NCI-H526 treated with DMSO at 0.1 percent for 48 hours (cell line): ENCODE measurements around the gene CYP26C1.
"Not testable (repeated sequence)": the region's sequence is repeated elsewhere in the genome, so short reads cannot be mapped to it uniquely, and the experiment has no call there.

ENCODE experiments used
- DNase-seq: peaks from one replicate; lab custom pipeline; 2025; lab: John Stamatoyannopoulos, UW

The CYP26C1 gene

GRCh38 chr10:93079663-93080349 is 19.2 kb downstream of the CYP26C1 start:
- DNase-seq, result no peak

GRCh38 chr10:93080350-93081046 is 19.9 kb downstream of the CYP26C1 start:
- no peak for DNase-seq

GRCh38 chr10:93081318-93081717 is 20.7 kb downstream of the CYP26C1 start:
- DNase-seq, result no peak

- no peak for DNase-seq
These were observed 21.2 kb downstream of the CYP26C1 start for GRCh38 chr10:93081834-93082233.

GRCh38 chr10:93083743-93084539 is 23.3 kb downstream of the CYP26C1 start:
- DNase-seq, result no peak

GRCh38 chr10:93085272-93085859 is 24.8 kb downstream of the CYP26C1 start:
- DNase-seq, result no peak

GRCh38 chr10:93086289-93086688 is 25.7 kb downstream of the CYP26C1 start:
- DNase-seq, result no peak

GRCh38 chr10:93087846-93088245 is 27.2 kb downstream of the CYP26C1 start:
- no peak for DNase-seq

- no peak for DNase-seq
These were observed 27.9 kb downstream of the CYP26C1 start for GRCh38 chr10:93088466-93088865.

GRCh38 chr10:93090619-93091018 is 30.0 kb downstream of the CYP26C1 start:
- no peak for DNase-seq

GRCh38 chr10:93091960-93092359 is 31.4 kb downstream of the CYP26C1 start:
- DNase-seq, result no peak

GRCh38 chr10:93095225-93095624 is 34.6 kb downstream of the CYP26C1 start:
- DNase-seq, result no peak

- no peak for DNase-seq
These were observed 36.3 kb downstream of the CYP26C1 start for GRCh38 chr10:93096901-93097300.

- DNase-seq, result no peak
These were observed 36.8 kb downstream of the CYP26C1 start for GRCh38 chr10:93097386-93097785.

GRCh38 chr10:93098816-93099215 is 38.2 kb downstream of the CYP26C1 start:
- DNase-seq, result no peak

GRCh38 chr10:93099670-93100069 is 39.1 kb downstream of the CYP26C1 start:
- no peak for DNase-seq

GRCh38 chr10:93101148-93101547 is 40.5 kb downstream of the CYP26C1 start:
- DNase-seq, result not testable (repeated sequence)

- DNase-seq, result no peak
These were observed 43.4 kb downstream of the CYP26C1 start for GRCh38 chr10:93103953-93104352.

GRCh38 chr10:93106631-93107072 is 46.1 kb downstream of the CYP26C1 start:
- no peak for DNase-seq

- DNase-seq, result no peak
These were observed 50.0 kb downstream of the CYP26C1 start for GRCh38 chr10:93110472-93111146.

GRCh38 chr10:93113042-93113441 is 52.4 kb downstream of the CYP26C1 start:
- DNase-seq, result no peak
